ENCODE results near the gene LRRC8B. TPM values are rescaled to one million over a fixed set of nuclear protein-coding genes. Genes with fewer than 3 reads are reported as not detected.

LRRC8B gene
- polyA plus RNA-seq, 1 donor (not counting 4 experiments of a cell fraction or from before 2014, with no cell fraction given) = 1.5 TPM

GRCh38 chr1:89620664-89621063 is 96.0 kb downstream of the LRRC8B start:
- H2AFZ ChIP-seq (ENCODE audit: control insufficient read depth, low read length) = no peak overlapping the region
- dilution Hi-C loops (cut with MboI; ENCODE audit: extremely low pct_ligation_motif_present, low sequenced_read_pairs) = no loop called here
- no peaks in the 10 kb centered on the region for H3K36me3 ChIP-seq (ENCODE audit: control insufficient read depth in 2 of 2, extremely low read depth in 1 of 2, insufficient read depth in 2 of 2, low read length in 2 of 2)
- H3K4me3 ChIP-seq (ENCODE audit: control insufficient read depth in 2 of 3, extremely low read depth in 1 of 3, insufficient read depth in 2 of 3, low read depth in 1 of 3, low read length in 3 of 3) = no peak overlapping the region
- H3K79me2 ChIP-seq (ENCODE audit: control insufficient read depth, insufficient read depth, low read length) = no peaks in the 10 kb centered on the region
- TF ChIP-seq CTCF (optimal IDR thresholded peaks at IDR 0.05 in 1 of 3, IDR thresholded peaks at IDR 0.05 in 1 of 3, conservative IDR thresholded peaks at IDR 0.05 in 1 of 3; ENCODE audit: extremely low read depth in 1 of 3, insufficient read depth in 2 of 3, low read length in 3 of 3) (no peak), EZH2 (IDR thresholded peaks at IDR 0.05; ENCODE audit: low read length) (no peak)
- FAIRE-seq (no peak), DNase-seq (ENCODE audit: low read depth, low spot score) (no peak)
- no peaks in the 10 kb centered on the region for H3K27me3 ChIP-seq (ENCODE audit: control insufficient read depth, extremely low read depth, insufficient read depth, low read length)
- no peak overlapping the region for H3K27ac ChIP-seq (ENCODE audit: control insufficient read depth, insufficient read depth, low read length)
- H4K20me1 ChIP-seq (ENCODE audit: control insufficient read depth, extremely low read depth, insufficient read depth, low read length) = no peaks in the 10 kb centered on the region
- no peaks in the 10 kb centered on the region for H3K9me1 ChIP-seq (ENCODE audit: control insufficient read depth, extremely low read depth, insufficient read depth, low read length)
- H3K4me2 ChIP-seq (ENCODE audit: control insufficient read depth, extremely low read depth, insufficient read depth, low read depth, low read length) = no peak overlapping the region
- no peak overlapping the region for H3K9ac ChIP-seq (ENCODE audit: control insufficient read depth, extremely low read depth, insufficient read depth, low read length)
- no peaks in the 10 kb centered on the region for H3K9me3 ChIP-seq (ENCODE audit: control insufficient read depth, low read depth, low read length)
- peaks cover 17% of the 10 kb centered on the region for H3K4me1 ChIP-seq (ENCODE audit: control insufficient read depth, extremely low read depth, insufficient read depth, low read length)

DNA sequence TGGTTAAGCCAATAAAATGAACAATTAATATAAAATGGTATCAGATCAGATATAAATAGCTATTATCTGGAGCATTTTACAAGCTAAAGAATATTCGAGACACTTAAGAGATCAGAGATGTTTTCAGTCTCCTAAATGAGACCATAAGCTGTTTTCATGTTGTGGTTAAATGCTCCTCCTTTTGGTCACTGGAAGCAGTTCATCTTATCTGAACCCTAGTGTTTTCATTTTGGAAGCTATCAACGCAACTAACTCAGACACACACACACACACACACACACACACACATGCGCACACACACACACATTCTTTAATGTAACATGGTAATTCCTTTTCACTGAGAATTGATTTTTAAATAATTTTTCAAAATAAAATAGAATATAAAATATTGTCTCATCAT is 98.3 kb downstream of the LRRC8B start:
- H3K36me3 ChIP-seq (ENCODE audit: control insufficient read depth in 2 of 2, extremely low read depth in 1 of 2, insufficient read depth in 2 of 2, low read length in 2 of 2) = no peaks in the 10 kb centered on the region
- H3K9me3 ChIP-seq (ENCODE audit: control insufficient read depth, low read depth, low read length) = no peaks in the 10 kb centered on the region
- no peaks in the 10 kb centered on the region for H4K20me1 ChIP-seq (ENCODE audit: control insufficient read depth, extremely low read depth, insufficient read depth, low read length)
- H2AFZ ChIP-seq (ENCODE audit: control insufficient read depth, low read length) = no peak overlapping the region
- H3K4me1 ChIP-seq (ENCODE audit: control insufficient read depth, extremely low read depth, insufficient read depth, low read length) = no peaks in the 10 kb centered on the region
- no peak for TF ChIP-seq EZH2 (IDR thresholded peaks at IDR 0.05; ENCODE audit: low read length)
- peak in 1 of 3 experiments; percentile 20 for TF ChIP-seq CTCF (optimal IDR thresholded peaks at IDR 0.05 in 1 of 3, IDR thresholded peaks at IDR 0.05 in 1 of 3, conservative IDR thresholded peaks at IDR 0.05 in 1 of 3; ENCODE audit: extremely low read depth in 1 of 3, insufficient read depth in 2 of 3, low read length in 3 of 3)
- no peak overlapping the region for H3K27ac ChIP-seq (ENCODE audit: control insufficient read depth, insufficient read depth, low read length)
- dilution Hi-C loops (cut with MboI; ENCODE audit: extremely low pct_ligation_motif_present, low sequenced_read_pairs) = no loop called here
- H3K4me3 ChIP-seq (ENCODE audit: control insufficient read depth in 2 of 3, extremely low read depth in 1 of 3, insufficient read depth in 2 of 3, low read depth in 1 of 3, low read length in 3 of 3) = no peak overlapping the region
- no peak overlapping the region for H3K9ac ChIP-seq (ENCODE audit: control insufficient read depth, extremely low read depth, insufficient read depth, low read length)
- DNase-seq (ENCODE audit: low read depth, low spot score) = no peak
- no peak for FAIRE-seq
- no peak overlapping the region for H3K4me2 ChIP-seq (ENCODE audit: control insufficient read depth, extremely low read depth, insufficient read depth, low read depth, low read length)
- no peaks in the 10 kb centered on the region for H3K79me2 ChIP-seq (ENCODE audit: control insufficient read depth, insufficient read depth, low read length)
- no peaks in the 10 kb centered on the region for H3K27me3 ChIP-seq (ENCODE audit: control insufficient read depth, extremely low read depth, insufficient read depth, low read length)
- H3K9me1 ChIP-seq (ENCODE audit: control insufficient read depth, extremely low read depth, insufficient read depth, low read length) = no peaks in the 10 kb centered on the region
